ENCODE data around the gene FAM168A.

Gene FAM168A

GRCh38 chr11:73509188-73509587 lies 88.7 kb downstream of the FAM168A start:
- no peaks in the 10 kb centered on the region for H3K27me3 ChIP-seq (replicated peaks; ENCODE audit: control insufficient read depth, insufficient read depth, low read length, poor library complexity, severe bottlenecking)
- no peak overlapping the region for H3K4me3 ChIP-seq (ENCODE audit: insufficient read depth, low read depth, low read length, poor library complexity, severe bottlenecking)
- H3K9me3 ChIP-seq (ENCODE audit: control insufficient read depth, low read length): no peaks in the 10 kb centered on the region
- no peaks in the 10 kb centered on the region for H3K4me1 ChIP-seq (ENCODE audit: control insufficient read depth, insufficient read depth, low read length, poor library complexity, severe bottlenecking)
- H3K36me3 ChIP-seq (ENCODE audit: control insufficient read depth, insufficient read depth, low read length): no peaks in the 10 kb centered on the region
- no peak overlapping the region for H3K27ac ChIP-seq (ENCODE audit: insufficient read depth, low read length, poor library complexity, severe bottlenecking)
- no peak for DNase-seq

GRCh38 chr11:73508243-73509176 lies 89.4 kb downstream of the FAM168A start:
- Histone ChIP-seq H3K27me3 (replicated peaks; ENCODE audit: control insufficient read depth, insufficient read depth, low read length, poor library complexity, severe bottlenecking) (no peaks in the 10 kb centered on the region), H3K4me1 (ENCODE audit: control insufficient read depth, insufficient read depth, low read length, poor library complexity, severe bottlenecking) (no peaks in the 10 kb centered on the region), H3K27ac (ENCODE audit: insufficient read depth, low read length, poor library complexity, severe bottlenecking) (no peak overlapping the region), H3K9me3 (ENCODE audit: control insufficient read depth, low read length) (no peaks in the 10 kb centered on the region), H3K4me3 (ENCODE audit: insufficient read depth, low read depth, low read length, poor library complexity, severe bottlenecking) (no peak overlapping the region), H3K36me3 (ENCODE audit: control insufficient read depth, insufficient read depth, low read length) (no peaks in the 10 kb centered on the region)
- DNase-seq: no peak

- DNase-seq: no peak
- no peaks in the 10 kb centered on the region for H3K36me3 ChIP-seq (ENCODE audit: control insufficient read depth, insufficient read depth, low read length)
- H3K4me1 ChIP-seq (ENCODE audit: control insufficient read depth, insufficient read depth, low read length, poor library complexity, severe bottlenecking): no peaks in the 10 kb centered on the region
- no peaks in the 10 kb centered on the region for H3K9me3 ChIP-seq (ENCODE audit: control insufficient read depth, low read length)
- no peaks in the 10 kb centered on the region for H3K27me3 ChIP-seq (replicated peaks; ENCODE audit: control insufficient read depth, insufficient read depth, low read length, poor library complexity, severe bottlenecking)
- H3K4me3 ChIP-seq (ENCODE audit: insufficient read depth, low read depth, low read length, poor library complexity, severe bottlenecking): no peak overlapping the region
- no peak overlapping the region for H3K27ac ChIP-seq (ENCODE audit: insufficient read depth, low read length, poor library complexity, severe bottlenecking)
Observed at GRCh38 chr11:73507086-73507485, 90.8 kb downstream of the FAM168A start.

- DNase-seq: no peak
- Histone ChIP-seq H3K4me3 (ENCODE audit: insufficient read depth, low read depth, low read length, poor library complexity, severe bottlenecking) (no peak overlapping the region), H3K36me3 (ENCODE audit: control insufficient read depth, insufficient read depth, low read length) (no peaks in the 10 kb centered on the region), H3K4me1 (ENCODE audit: control insufficient read depth, insufficient read depth, low read length, poor library complexity, severe bottlenecking) (no peaks in the 10 kb centered on the region), H3K9me3 (ENCODE audit: control insufficient read depth, low read length) (no peaks in the 10 kb centered on the region), H3K27me3 (replicated peaks; ENCODE audit: control insufficient read depth, insufficient read depth, low read length, poor library complexity, severe bottlenecking) (no peaks in the 10 kb centered on the region), H3K27ac (ENCODE audit: insufficient read depth, low read length, poor library complexity, severe bottlenecking) (no peak overlapping the region)
Observed at GRCh38 chr11:73506038-73506437, 91.9 kb downstream of the FAM168A start.

GRCh38 chr11:73498343-73498742 lies 99.6 kb downstream of the FAM168A start:
- H3K27me3 ChIP-seq (replicated peaks; ENCODE audit: control insufficient read depth, insufficient read depth, low read length, poor library complexity, severe bottlenecking): no peaks in the 10 kb centered on the region
- H3K36me3 ChIP-seq (ENCODE audit: control insufficient read depth, insufficient read depth, low read length): no peaks in the 10 kb centered on the region
- no peak overlapping the region for H3K27ac ChIP-seq (ENCODE audit: insufficient read depth, low read length, poor library complexity, severe bottlenecking)
- H3K4me3 ChIP-seq (ENCODE audit: insufficient read depth, low read depth, low read length, poor library complexity, severe bottlenecking): no peak overlapping the region
- no peak for DNase-seq
- no peaks in the 10 kb centered on the region for H3K4me1 ChIP-seq (ENCODE audit: control insufficient read depth, insufficient read depth, low read length, poor library complexity, severe bottlenecking)
- no peaks in the 10 kb centered on the region for H3K9me3 ChIP-seq (ENCODE audit: control insufficient read depth, low read length)

- no peak for DNase-seq
- no peaks in the 10 kb centered on the region for H3K9me3 ChIP-seq (ENCODE audit: control insufficient read depth, low read length)
- H3K27ac ChIP-seq (ENCODE audit: insufficient read depth, low read length, poor library complexity, severe bottlenecking): no peak overlapping the region
Observed at GRCh38 chr11:73496134-73496533, 101.8 kb downstream of the FAM168A start.

GRCh38 chr11:73495731-73496130 lies 102.2 kb downstream of the FAM168A start:
- Histone ChIP-seq H3K4me1 (ENCODE audit: control insufficient read depth, insufficient read depth, low read length, poor library complexity, severe bottlenecking) (no peaks in the 10 kb centered on the region), H3K4me3 (ENCODE audit: insufficient read depth, low read depth, low read length, poor library complexity, severe bottlenecking) (no peak overlapping the region), H3K27ac (ENCODE audit: insufficient read depth, low read length, poor library complexity, severe bottlenecking) (no peak overlapping the region), H3K9me3 (ENCODE audit: control insufficient read depth, low read length) (no peaks in the 10 kb centered on the region), H3K27me3 (replicated peaks; ENCODE audit: control insufficient read depth, insufficient read depth, low read length, poor library complexity, severe bottlenecking) (no peaks in the 10 kb centered on the region), H3K36me3 (ENCODE audit: control insufficient read depth, insufficient read depth, low read length) (no peaks in the 10 kb centered on the region)
- no peak for DNase-seq

More at GRCh38 chr11:73496134-73496533, 101.8 kb downstream of the FAM168A start:
- Histone ChIP-seq H3K36me3 (ENCODE audit: control insufficient read depth, insufficient read depth, low read length) (no peaks in the 10 kb centered on the region), H3K27me3 (replicated peaks; ENCODE audit: control insufficient read depth, insufficient read depth, low read length, poor library complexity, severe bottlenecking) (no peaks in the 10 kb centered on the region), H3K4me1 (ENCODE audit: control insufficient read depth, insufficient read depth, low read length, poor library complexity, severe bottlenecking) (no peaks in the 10 kb centered on the region), H3K4me3 (ENCODE audit: insufficient read depth, low read depth, low read length, poor library complexity, severe bottlenecking) (no peak overlapping the region)

- Histone ChIP-seq H3K9me3 (ENCODE audit: control insufficient read depth, low read length) (no peaks in the 10 kb centered on the region), H3K4me3 (ENCODE audit: insufficient read depth, low read depth, low read length, poor library complexity, severe bottlenecking) (no peak overlapping the region), H3K36me3 (ENCODE audit: control insufficient read depth, insufficient read depth, low read length) (no peaks in the 10 kb centered on the region), H3K27me3 (replicated peaks; ENCODE audit: control insufficient read depth, insufficient read depth, low read length, poor library complexity, severe bottlenecking) (no peaks in the 10 kb centered on the region), H3K27ac (ENCODE audit: insufficient read depth, low read length, poor library complexity, severe bottlenecking) (no peak overlapping the region), H3K4me1 (ENCODE audit: control insufficient read depth, insufficient read depth, low read length, poor library complexity, severe bottlenecking) (no peaks in the 10 kb centered on the region)
- DNase-seq: no peak
Observed at GRCh38 chr11:73493956-73494598, 103.8 kb downstream of the FAM168A start.

- H3K9me3 ChIP-seq (ENCODE audit: control insufficient read depth, low read length): no peaks in the 10 kb centered on the region
- H3K4me1 ChIP-seq (ENCODE audit: control insufficient read depth, insufficient read depth, low read length, poor library complexity, severe bottlenecking): no peaks in the 10 kb centered on the region
- no peak for DNase-seq
- no peak overlapping the region for H3K4me3 ChIP-seq (ENCODE audit: insufficient read depth, low read depth, low read length, poor library complexity, severe bottlenecking)
- H3K27me3 ChIP-seq (replicated peaks; ENCODE audit: control insufficient read depth, insufficient read depth, low read length, poor library complexity, severe bottlenecking): no peaks in the 10 kb centered on the region
- H3K27ac ChIP-seq (ENCODE audit: insufficient read depth, low read length, poor library complexity, severe bottlenecking): no peak overlapping the region
- H3K36me3 ChIP-seq (ENCODE audit: control insufficient read depth, insufficient read depth, low read length): no peaks in the 10 kb centered on the region
Observed at GRCh38 chr11:73481626-73482025, 116.3 kb downstream of the FAM168A start.

- H3K4me3 ChIP-seq (ENCODE audit: insufficient read depth, low read depth, low read length, poor library complexity, severe bottlenecking): no peak overlapping the region
- no peaks in the 10 kb centered on the region for H3K9me3 ChIP-seq (ENCODE audit: control insufficient read depth, low read length)
- H3K4me1 ChIP-seq (ENCODE audit: control insufficient read depth, insufficient read depth, low read length, poor library complexity, severe bottlenecking): no peaks in the 10 kb centered on the region
- H3K27ac ChIP-seq (ENCODE audit: insufficient read depth, low read length, poor library complexity, severe bottlenecking): no peak overlapping the region
- DNase-seq: no peak
- no peaks in the 10 kb centered on the region for H3K27me3 ChIP-seq (replicated peaks; ENCODE audit: control insufficient read depth, insufficient read depth, low read length, poor library complexity, severe bottlenecking)
- no peaks in the 10 kb centered on the region for H3K36me3 ChIP-seq (ENCODE audit: control insufficient read depth, insufficient read depth, low read length)
Observed at GRCh38 chr11:73480677-73481076, 117.2 kb downstream of the FAM168A start.
